GM23338 (cell line): Measurements from ENCODE around the gene PLXND1. TPM values are rescaled to one million over a fixed set of nuclear protein-coding genes. Genes with fewer than 3 reads are reported as not detected.

ENCODE experiments used
- ATAC-seq: fragments of 200-7000 bp; cut with Tn5 transposase; 3 replicates; pipeline ENCODE4 v1.9.1; 2020
- DNase-seq: peaks from one replicate; pipeline ENCODE4 v3.0.0-alpha.2; 2015; ENCODE audit warnings: low spot score
- H2AFZ ChIP-seq: fragments of 200-600 bp; sonication (generic); 2 replicates; pipeline ENCODE4 v1.8.0; 2016; ENCODE audit warnings: antibody characterized with exemption, mild to moderate bottlenecking, moderate library complexity
- H3F3A ChIP-seq: fragments of 200-600 bp; sonication (generic); replicated peaks from 2 replicates; pipeline ENCODE4 v1.8.0; 2017; ENCODE audit warnings: antibody characterized with exemption, mixed run types, low read depth
- H3K27ac ChIP-seq: fragments of 200-600 bp; sonication (generic); 2 replicates; pipeline ENCODE4 v1.6.1; 2016; ENCODE audit warnings: low read depth
- H3K27me3 ChIP-seq: fragments of 200-600 bp; sonication (generic); 2 replicates; pipeline ENCODE4 v1.8.0; 2016; ENCODE audit warnings: mild to moderate bottlenecking, mixed run types, moderate library complexity; ENCODE audit not compliant: insufficient read depth
- H3K36me3 ChIP-seq: fragments of 200-600 bp; sonication (generic); 2 replicates; pipeline ENCODE4 v1.8.0; 2016; ENCODE audit warnings: mild to moderate bottlenecking; ENCODE audit not compliant: insufficient read depth
- H3K4me1 ChIP-seq: fragments of 200-600 bp; sonication (generic); 2 replicates; pipeline ENCODE4 v1.8.0; 2016; ENCODE audit warnings: mild to moderate bottlenecking, moderate library complexity; ENCODE audit not compliant: insufficient read depth
- H3K4me2 ChIP-seq: fragments of 200-600 bp; sonication (generic); 2 replicates; pipeline ENCODE4 v1.7.1; 2017; ENCODE audit warnings: mixed run types
- H3K4me3 ChIP-seq: fragments of 200-600 bp; sonication (generic); 2 replicates; pipeline ENCODE4 v1.6.1; 2016; ENCODE audit warnings: mixed run types
- H3K79me2 ChIP-seq: fragments of 200-600 bp; sonication (generic); replicated peaks from 2 replicates; pipeline ENCODE4 v1.8.0; 2017; ENCODE audit warnings: mild to moderate bottlenecking; ENCODE audit not compliant: insufficient read depth
- H3K9me2 ChIP-seq: fragments of 200-600 bp; sonication (generic); 2 replicates; pipeline ENCODE4 v1.8.0; 2017; ENCODE audit not compliant: insufficient read depth
- H4K20me1 ChIP-seq: fragments of 200-600 bp; sonication (generic); replicated peaks from 2 replicates; pipeline ENCODE4 v1.8.0; 2017; ENCODE audit warnings: mild to moderate bottlenecking; ENCODE audit not compliant: insufficient read depth
- H3K27ac Mint-ChIP-seq: 2 replicates; pipeline ENCODE4 v1.8.0; 2020; ENCODE audit warnings: inconsistent platforms, mild to moderate bottlenecking, moderate library complexity, mixed read lengths
- H3K27me3 Mint-ChIP-seq: 3 replicates; pipeline ENCODE4 v1.8.0; 2022; ENCODE audit warnings: low read depth, mild to moderate bottlenecking, moderate library complexity, mixed read lengths, inconsistent platforms; ENCODE audit not compliant: insufficient read depth, poor library complexity
- H3K36me3 Mint-ChIP-seq: 3 replicates; pipeline ENCODE4 v1.8.0; 2021; ENCODE audit warnings: low read depth, mild to moderate bottlenecking, inconsistent platforms, moderate library complexity, mixed read lengths
- H3K4me1 Mint-ChIP-seq: 3 replicates; pipeline ENCODE4 v1.8.0; 2020; ENCODE audit warnings: mild to moderate bottlenecking, inconsistent platforms, mixed read lengths
- H3K4me3 Mint-ChIP-seq: 3 replicates; pipeline ENCODE4 v1.8.0; 2021; ENCODE audit warnings: moderate library complexity, mild to moderate bottlenecking, inconsistent platforms, mixed read lengths
- H3K9me3 Mint-ChIP-seq: 3 replicates; pipeline ENCODE4 v1.8.0; 2020; ENCODE audit warnings: moderate library complexity, mild to moderate bottlenecking, inconsistent platforms, mixed read lengths
- CREB1 ChIP-seq: fragments of 250-450 bp; sonication (Bioruptor Pico); IDR thresholded peaks from 2 replicates; pipeline ENCODE4 v1.5.0; 2020; ENCODE audit warnings: low read depth, mild to moderate bottlenecking, moderate library complexity
- CTCF ChIP-seq, 2 experiments: fragments of 200-600 bp in 1 of 2; sonication (generic) in 1 of 2; conservative IDR thresholded peaks; 2 replicates each; pipeline versions ENCODE4 v1.5.1 to v1.6.1; 2016 to 2017; ENCODE audit warnings: antibody characterized with exemption in 2 of 2, low read depth in 2 of 2, mild to moderate bottlenecking in 2 of 2, moderate library complexity in 1 of 2
- ETS1 ChIP-seq: IDR thresholded peaks from 2 replicates; pipeline ENCODE4 v1.6.1; 2016; ENCODE audit warnings: antibody characterized with exemption
- EZH2 ChIP-seq: fragments of 200-600 bp; sonication (generic); IDR thresholded peaks from one replicate; pipeline ENCODE4 v1.8.0; 2017; ENCODE audit warnings: antibody characterized with exemption, mild to moderate bottlenecking, low read depth; ENCODE audit not compliant: unreplicated experiment
- EZH2phosphoT487 ChIP-seq: fragments of 200-600 bp; sonication (generic); IDR thresholded peaks from one replicate; pipeline ENCODE4 v1.8.1; 2018; ENCODE audit warnings: antibody characterized with exemption; ENCODE audit not compliant: unreplicated experiment
- JUNB ChIP-seq: IDR thresholded peaks from one replicate; pipeline ENCODE4 v1.6.1; 2016; ENCODE audit warnings: antibody characterized with exemption; ENCODE audit not compliant: unreplicated experiment
- NANOG ChIP-seq: IDR thresholded peaks from 2 replicates; pipeline ENCODE4 v1.6.1; 2016; ENCODE audit warnings: antibody characterized with exemption, borderline replicate concordance
- POLR2AphosphoS5 ChIP-seq: IDR thresholded peaks from 2 replicates; pipeline ENCODE4 v1.6.1; 2016; ENCODE audit warnings: antibody characterized with exemption, low read depth
- STAT1 ChIP-seq: IDR thresholded peaks from one replicate; pipeline ENCODE4 v1.6.1; 2016; ENCODE audit warnings: antibody characterized with exemption; ENCODE audit not compliant: unreplicated experiment
- ZNF114 ChIP-seq: fragments of 250-450 bp; sonication (Bioruptor Pico); IDR thresholded peaks from 2 replicates; pipeline ENCODE4 v1.5.0; 2020; ENCODE audit warnings: mild to moderate bottlenecking, moderate library complexity
- ZNF331 ChIP-seq: fragments of 250-450 bp; sonication (Bioruptor Pico); IDR thresholded peaks from 2 replicates; pipeline ENCODE4 v1.5.0; 2020; ENCODE audit warnings: low read depth, mild to moderate bottlenecking, moderate library complexity
- ZNF462 ChIP-seq: fragments of 250-450 bp; sonication (Bioruptor Pico); IDR thresholded peaks from 2 replicates; pipeline ENCODE4 v1.5.0; 2020; ENCODE audit warnings: mild to moderate bottlenecking, moderate library complexity
- polyA plus RNA-seq: library from polyadenylated mRNA; unstranded; fragments of >200 nt; fragmentation: Nextera tagmentation; extraction: Ambion mirVana; gene quantifications from 2 replicates; pipeline ENCODE4 v1.2.1, GENCODE V29; 2016
- total RNA-seq: library from RNA; depleted of rRNA; stranded (reverse); fragments of >200 nt; shearing (Covaris generic); gene quantifications from 2 replicates; pipeline ENCODE4 v1.2.3, GENCODE V29; 2014
- TF ChIP-seq, protein P1 (sequence below): IDR thresholded peaks from one replicate; pipeline ENCODE4 v1.6.1; 2018; ENCODE audit warnings: antibody characterized with exemption; ENCODE audit not compliant: unreplicated experiment

The PLXND1 gene
- total and polyA plus RNA-seq, 2 experiments from 2014 or later: 13.3 to 60.4 TPM

- Histone ChIP-seq H3K27ac (no peak overlapping the region), H3F3A (no peaks in the 10 kb centered on the region), H3K27me3 (no peaks in the 10 kb centered on the region), H2AFZ (no peak overlapping the region), H4K20me1 (no peaks in the 10 kb centered on the region), H3K4me3 (no peak overlapping the region), H3K4me2 (no peak overlapping the region), H3K36me3 (no peaks in the 10 kb centered on the region), H3K9me2 (no peaks in the 10 kb centered on the region), H3K79me2 (no peaks in the 10 kb centered on the region), H3K4me1 (no peaks in the 10 kb centered on the region)
- DNase-seq (no peak), ATAC-seq (no peak)
- TF ChIP-seq CTCF (conservative IDR thresholded peaks at IDR 0.05; ENCODE audit: low read depth in 2 of 2): no peak
- TF ChIP-seq, protein P1, sequence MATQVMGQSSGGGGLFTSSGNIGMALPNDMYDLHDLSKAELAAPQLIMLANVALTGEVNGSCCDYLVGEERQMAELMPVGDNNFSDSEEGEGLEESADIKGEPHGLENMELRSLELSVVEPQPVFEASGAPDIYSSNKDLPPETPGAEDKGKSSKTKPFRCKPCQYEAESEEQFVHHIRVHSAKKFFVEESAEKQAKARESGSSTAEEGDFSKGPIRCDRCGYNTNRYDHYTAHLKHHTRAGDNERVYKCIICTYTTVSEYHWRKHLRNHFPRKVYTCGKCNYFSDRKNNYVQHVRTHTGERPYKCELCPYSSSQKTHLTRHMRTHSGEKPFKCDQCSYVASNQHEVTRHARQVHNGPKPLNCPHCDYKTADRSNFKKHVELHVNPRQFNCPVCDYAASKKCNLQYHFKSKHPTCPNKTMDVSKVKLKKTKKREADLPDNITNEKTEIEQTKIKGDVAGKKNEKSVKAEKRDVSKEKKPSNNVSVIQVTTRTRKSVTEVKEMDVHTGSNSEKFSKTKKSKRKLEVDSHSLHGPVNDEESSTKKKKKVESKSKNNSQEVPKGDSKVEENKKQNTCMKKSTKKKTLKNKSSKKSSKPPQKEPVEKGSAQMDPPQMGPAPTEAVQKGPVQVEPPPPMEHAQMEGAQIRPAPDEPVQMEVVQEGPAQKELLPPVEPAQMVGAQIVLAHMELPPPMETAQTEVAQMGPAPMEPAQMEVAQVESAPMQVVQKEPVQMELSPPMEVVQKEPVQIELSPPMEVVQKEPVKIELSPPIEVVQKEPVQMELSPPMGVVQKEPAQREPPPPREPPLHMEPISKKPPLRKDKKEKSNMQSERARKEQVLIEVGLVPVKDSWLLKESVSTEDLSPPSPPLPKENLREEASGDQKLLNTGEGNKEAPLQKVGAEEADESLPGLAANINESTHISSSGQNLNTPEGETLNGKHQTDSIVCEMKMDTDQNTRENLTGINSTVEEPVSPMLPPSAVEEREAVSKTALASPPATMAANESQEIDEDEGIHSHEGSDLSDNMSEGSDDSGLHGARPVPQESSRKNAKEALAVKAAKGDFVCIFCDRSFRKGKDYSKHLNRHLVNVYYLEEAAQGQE: no peak
- no peak for TF ChIP-seq ZNF462 (CRISPR knock-in tag)
- no peak for TF ChIP-seq CREB1
- TF ChIP-seq ZNF331 (CRISPR knock-in tag): no peak
- no peak for TF ChIP-seq STAT1
- TF ChIP-seq JUNB: no peak
- TF ChIP-seq ZNF114 (CRISPR knock-in tag): no peak
- no peak for TF ChIP-seq EZH2
- TF ChIP-seq ETS1: no peak
- no peak for TF ChIP-seq NANOG
- no peak for TF ChIP-seq POLR2AphosphoS5
- TF ChIP-seq EZH2phosphoT487: no peak
- Mint-ChIP-seq H3K9me3 (no peaks in the 10 kb centered on the region; the same call in 2 of the 3 replicates), H3K4me1 (peaks cover 14% of the 10 kb centered on the region), H3K27me3 (peaks cover 5% of the 10 kb centered on the region), H3K27ac (no peak overlapping the region; the same call in 1 of the 2 replicates), H3K4me3 (no peak overlapping the region), H3K36me3 (no peaks in the 10 kb centered on the region; the same call in 2 of the 3 replicates)
Observed at GRCh38 chr3:129576514-129577352, 29.7 kb downstream of the PLXND1 start.
